OCI-M1 (cell line): Measurements from ENCODE around the gene NT5E.

Experiments used
- DNase-seq: peaks from one replicate; lab custom pipeline; 2025; lab: John Stamatoyannopoulos, UW

Gene NT5E

GRCh38 chr6:85421972-85422371 lies 27.9 kb upstream of the NT5E start:
- no peak for DNase-seq

GRCh38 chr6:85422996-85423395 lies 26.9 kb upstream of the NT5E start:
- DNase-seq, result no peak

GRCh38 chr6:85424981-85425380 lies 24.9 kb upstream of the NT5E start:
- DNase-seq, result no peak

GRCh38 chr6:85425997-85426396 lies 23.9 kb upstream of the NT5E start:
- no peak for DNase-seq

- DNase-seq, result no peak
Measured at GRCh38 chr6:85428486-85428885, 21.4 kb upstream of the NT5E start.

- no peak for DNase-seq
Measured at GRCh38 chr6:85429346-85429745, 20.5 kb upstream of the NT5E start.

GRCh38 chr6:85431271-85431670 lies 18.6 kb upstream of the NT5E start:
- DNase-seq, result no peak

GRCh38 chr6:85432554-85432953 lies 17.3 kb upstream of the NT5E start:
- no peak for DNase-seq

- no peak for DNase-seq
Measured at GRCh38 chr6:85435851-85436250, 14.0 kb upstream of the NT5E start.

GRCh38 chr6:85436411-85436810 lies 13.5 kb upstream of the NT5E start:
- DNase-seq, result no peak

- no peak for DNase-seq
Measured at GRCh38 chr6:85436939-85437495, 12.9 kb upstream of the NT5E start.

- DNase-seq, result no peak
Measured at GRCh38 chr6:85443349-85444117, 6.3 kb upstream of the NT5E start.

GRCh38 chr6:85449388-85449817 lies 480 bp upstream of the NT5E start:
- no peak for DNase-seq

- DNase-seq, result no peak
Measured at GRCh38 chr6:85451565-85452306, 1.9 kb downstream of the NT5E start.

GRCh38 chr6:85452441-85452881 lies 2.6 kb downstream of the NT5E start:
- no peak for DNase-seq

- no peak for DNase-seq
Measured at GRCh38 chr6:85453052-85453451, 3.2 kb downstream of the NT5E start.

- no peak for DNase-seq
Measured at GRCh38 chr6:85453490-85453889, 3.6 kb downstream of the NT5E start.

- no peak for DNase-seq
Measured at GRCh38 chr6:85455471-85456026, 5.7 kb downstream of the NT5E start.

- no peak for DNase-seq
Measured at GRCh38 chr6:85456782-85457181, 6.9 kb downstream of the NT5E start.

- DNase-seq, result peak; percentile 49
Measured at GRCh38 chr6:85458184-85458583, 8.3 kb downstream of the NT5E start.

GRCh38 chr6:85458782-85459181 lies 8.9 kb downstream of the NT5E start:
- no peak for DNase-seq

- DNase-seq, result no peak
Measured at GRCh38 chr6:85459224-85459901, 9.5 kb downstream of the NT5E start.
